K562 (cell line): ENCODE data around the gene COL4A6. TPM values are rescaled to one million over a fixed set of nuclear protein-coding genes. Genes with fewer than 3 reads are reported as not detected.

Experiments used
- ATAC-seq: fragments of 200-7000 bp; cut with Tn5 transposase; 3 replicates; pipeline ENCODE4 v1.9.1; 2020; ENCODE audit warnings: moderate library complexity
- BruUV-seq: library from RNA; stranded (reverse); fragments of 400-500 nt; replicated peaks from 2 replicates; lab custom pipeline; 2021; lab: Mats Ljungman, UMichigan
- CTCF ChIA-PET: fragments of 300-600 bp; formaldehyde crosslinking; extraction: SDS; loops from one replicate; lab custom pipeline; 2021; ENCODE audit warnings: low intra/inter-chr PET ratio; lab: Yijun Ruan, JAX
- POLR2A ChIA-PET: fragments of 300-600, 350-650 bp; sonication (Branson Sonifier 250); formaldehyde crosslinking; extraction: SDS; loops from one replicate; lab custom pipeline; 2021; ENCODE audit warnings: antibody characterized with exemption, inconsistent platforms; lab: Yijun Ruan, JAX
- DNase-seq, 4 experiments: peaks; one replicate each; pipeline versions ENCODE4 v3.0.0 to v3.0.0-alpha.2; 2011 to 2018; ENCODE audit warnings: low spot score in 3 of 4, mixed read lengths in 3 of 4; ENCODE audit errors: extremely low read depth in 1 of 4
- FAIRE-seq: peaks from 2 replicates; lab custom pipeline; 2011; peaks lifted over from hg19 to GRCh38; lab: Jason Lieb, UNC
- H2AFZ ChIP-seq: 2 replicates; pipeline ENCODE4 v1.6.0; 2011; ENCODE audit warnings: low read depth, low read length, control low read depth, inconsistent platforms
- H3K27ac ChIP-seq: fragments of 200-600 bp; 3 replicates; pipeline ENCODE4 v1.8.0; 2011; ENCODE audit warnings: low read depth, mild to moderate bottlenecking, control low read depth, inconsistent platforms, low read length, moderate library complexity, mixed read lengths; ENCODE audit errors: extremely low read depth
- H3K27me3 ChIP-seq, 2 experiments: fragments of 300-600 bp in 1 of 2; 2 replicates in 1 of 2; 3 replicates in 1 of 2; pipeline versions ENCODE4 v1.6.0 to v1.8.0; 2011; ENCODE audit warnings: inconsistent platforms in 2 of 2, low read length in 2 of 2, mild to moderate bottlenecking in 1 of 2, mixed read lengths in 1 of 2, moderate library complexity in 1 of 2; ENCODE audit not compliant: control insufficient read depth in 2 of 2, insufficient read depth in 2 of 2
- H3K36me3 ChIP-seq: fragments of 300-600 bp; 3 replicates; pipeline ENCODE4 v1.8.0; 2011; ENCODE audit warnings: mild to moderate bottlenecking, low read length, inconsistent platforms; ENCODE audit not compliant: control insufficient read depth, insufficient read depth
- H3K4me1 ChIP-seq, 2 experiments: fragments of 200-600 bp in 1 of 2; replicated peaks in 1 of 2; 2 replicates in 1 of 2; 3 replicates in 1 of 2; pipeline versions ENCODE4 v1.5.1 to v1.8.0; 2011; ENCODE audit warnings: inconsistent platforms in 2 of 2, low read length in 2 of 2, mild to moderate bottlenecking in 1 of 2, mixed read lengths in 1 of 2, moderate library complexity in 1 of 2; ENCODE audit not compliant: control insufficient read depth in 2 of 2, insufficient read depth in 2 of 2
- H3K4me2 ChIP-seq: 2 replicates; pipeline ENCODE4 v1.6.1; 2011; ENCODE audit warnings: low read length, control low read depth, inconsistent platforms, mixed read lengths; ENCODE audit not compliant: insufficient read depth
- H3K4me3 ChIP-seq: fragments of 200-600 bp; sonication (generic), shearing (Covaris generic); 2 replicates; pipeline ENCODE4 v1.5.1; 2016; ENCODE audit warnings: control low read depth, inconsistent platforms
- H3K79me2 ChIP-seq: fragments of 200-600 bp; 3 replicates; pipeline ENCODE4 v1.8.0; 2011; ENCODE audit warnings: low read length, inconsistent platforms; ENCODE audit not compliant: control insufficient read depth, insufficient read depth
- H3K9ac ChIP-seq, 2 experiments: 2 replicates each; pipeline versions ENCODE4 v1.6.0 to v1.6.1; 2011; ENCODE audit warnings: low read depth in 2 of 2, low read length in 2 of 2, control low read depth in 1 of 2, inconsistent platforms in 1 of 2, mild to moderate bottlenecking in 1 of 2, mixed read lengths in 1 of 2; ENCODE audit not compliant: insufficient read depth in 1 of 2
- H3K9me1 ChIP-seq: one replicate; pipeline ENCODE4 v1.6.0; 2011; ENCODE audit warnings: inconsistent platforms, mild to moderate bottlenecking, low read length, moderate library complexity; ENCODE audit not compliant: control insufficient read depth, insufficient read depth
- H3K9me3 ChIP-seq: replicated peaks from 2 replicates; pipeline ENCODE4 v1.5.1; 2011; ENCODE audit warnings: low read depth, low read length, inconsistent platforms; ENCODE audit not compliant: control insufficient read depth, insufficient read depth
- H4K20me1 ChIP-seq: replicated peaks from 2 replicates; pipeline ENCODE4 v1.6.1; 2011; ENCODE audit warnings: low read length, inconsistent platforms, mixed read lengths; ENCODE audit not compliant: control insufficient read depth, insufficient read depth
- ADNP ChIP-seq: fragments of 200-800 bp; sonication (Bioruptor generic); IDR thresholded peaks from 2 replicates; pipeline ENCODE4 v1.6.1; 2016; ENCODE audit warnings: missing genetic modification characterization, missing compliant biosample characterization
- ASH1L ChIP-seq: fragments of 450-650 bp; IDR thresholded peaks from 2 replicates; pipeline ENCODE4 v1.6.1; 2018; ENCODE audit warnings: borderline replicate concordance, mild to moderate bottlenecking, low read depth; ENCODE audit not compliant: partially characterized antibody
- COPS2 ChIP-seq: fragments of 450-650 bp; conservative IDR thresholded peaks from 2 replicates; pipeline ENCODE4 v1.6.1; 2016; ENCODE audit warnings: mild to moderate bottlenecking, moderate library complexity
- DMBX1 ChIP-seq: fragments of 250-450 bp; sonication (Bioruptor Pico); IDR thresholded peaks from 2 replicates; pipeline ENCODE4 v1.8.0; 2022; ENCODE audit warnings: inconsistent platforms, mild to moderate bottlenecking, moderate library complexity, borderline replicate concordance
- GABPB1 ChIP-seq: sonication (generic); formaldehyde crosslinking; IDR thresholded peaks from 2 replicates; pipeline ENCODE4 v1.8.0; 2022; ENCODE audit warnings: mild to moderate bottlenecking, missing genetic modification reagents
- KAT8 ChIP-seq: fragments of 450-650 bp; IDR thresholded peaks from 2 replicates; pipeline ENCODE4 v1.6.1; 2016; ENCODE audit warnings: low read depth, mild to moderate bottlenecking
- KLF16 ChIP-seq: IDR thresholded peaks from 2 replicates; pipeline ENCODE4 v1.6.1; 2016; ENCODE audit warnings: antibody characterized with exemption
- MXI1 ChIP-seq: IDR thresholded peaks from 2 replicates; pipeline ENCODE4 v1.6.1; 2011; ENCODE audit warnings: low read depth, mild to moderate bottlenecking, improper control_type of control experiment, low read length
- NCOA4 ChIP-seq: fragments of 450-650 bp; IDR thresholded peaks from 2 replicates; pipeline ENCODE4 v1.6.1; 2018; ENCODE audit warnings: mild to moderate bottlenecking; ENCODE audit not compliant: partially characterized antibody
- POU5F1 ChIP-seq: fragments of 150-350 bp; IDR thresholded peaks from 2 replicates; pipeline ENCODE4 v1.6.1; 2014; ENCODE audit warnings: borderline replicate concordance, low read length, low read depth, mild to moderate bottlenecking; ENCODE audit not compliant: partially characterized antibody
- RBFOX2 ChIP-seq: fragments of 200-400 bp; formaldehyde crosslinking; IDR thresholded peaks from 2 replicates; pipeline ENCODE4 v1.6.1; 2017; ENCODE audit warnings: low read depth, mild to moderate bottlenecking, low read length, moderate library complexity
- TCFL5 ChIP-seq: fragments of 250-450 bp; sonication (Bioruptor Pico); conservative IDR thresholded peaks from 2 replicates; pipeline ENCODE4 v1.6.1; 2021; ENCODE audit warnings: mild to moderate bottlenecking, moderate library complexity, matching md5 sums
- ZNF124 ChIP-seq: sonication (generic); formaldehyde crosslinking; IDR thresholded peaks from 2 replicates; pipeline ENCODE4 v1.8.1; 2022; ENCODE audit warnings: missing genetic modification reagents
- ZNF785 ChIP-seq: fragments of 250-450 bp; sonication (Bioruptor Pico); IDR thresholded peaks from 2 replicates; pipeline ENCODE4 v1.4.0; 2020; ENCODE audit warnings: mild to moderate bottlenecking
- WGBS: fragments of 100-300 bp; shearing (Covaris generic); methylation state at CpG from one replicate; pipeline ENCODE4 v1.1.6; 2016; ENCODE audit warnings: low coverage, mixed read lengths; ENCODE audit not compliant: insufficient coverage; ENCODE audit errors: missing lambda C conversion rate; 5-methylcytosine and 5-hydroxymethylcytosine counted together
- in situ Hi-C: fragments of 300-500 bp; cut with MboI; formaldehyde crosslinking; loops from 4 replicates; pipeline ENCODE4 v1.15.0; 2018; ENCODE audit warnings: inconsistent platforms, mixed read lengths
- intact Hi-C: fragments of 100-400 bp; cut with micrococcal nuclease; formaldehyde crosslinking; loops from 2 replicates; pipeline ENCODE4 v1.14.2; 2022
- polyA plus RNA-seq, 8 experiments: library from polyadenylated mRNA; depleted of rRNA in 4 of 8; stranded (reverse) in 5 of 8; unstranded in 3 of 8; fragments of >200 nt; fragmentation: Nextera tagmentation in 2 of 8; fragmentation: Illumina TruSeq in 1 of 8; extraction: Ambion mirVana in 2 of 8; extraction: Trizol in 1 of 8; gene quantifications; 2 replicates each; pipeline versions ENCODE4 v1.2.1 to v1.2.3, GENCODE V29; 2011 to 2014; ENCODE audit warnings: inconsistent platforms in 1 of 8, missing spikeins in 1 of 8
- total RNA-seq, 7 experiments: library from RNA; depleted of rRNA in 6 of 7; stranded (reverse); fragments of >200 nt in 6 of 7; fragmentation: Illumina TruSeq in 2 of 7; extraction: Trizol in 2 of 7; gene quantifications; 2 replicates each; pipeline versions ENCODE4 v1.2.1 to v1.2.3, GENCODE V29; 2011 to 2021; ENCODE audit warnings: low replicate concordance in 1 of 7

Gene COL4A6
- total and polyA plus RNA-seq, 9 of the 15 experiments (the other 6 are each of a cell fraction or from before 2014, with no cell fraction given), result 0.02 to 0.05 TPM; not detected in 7

DNA sequence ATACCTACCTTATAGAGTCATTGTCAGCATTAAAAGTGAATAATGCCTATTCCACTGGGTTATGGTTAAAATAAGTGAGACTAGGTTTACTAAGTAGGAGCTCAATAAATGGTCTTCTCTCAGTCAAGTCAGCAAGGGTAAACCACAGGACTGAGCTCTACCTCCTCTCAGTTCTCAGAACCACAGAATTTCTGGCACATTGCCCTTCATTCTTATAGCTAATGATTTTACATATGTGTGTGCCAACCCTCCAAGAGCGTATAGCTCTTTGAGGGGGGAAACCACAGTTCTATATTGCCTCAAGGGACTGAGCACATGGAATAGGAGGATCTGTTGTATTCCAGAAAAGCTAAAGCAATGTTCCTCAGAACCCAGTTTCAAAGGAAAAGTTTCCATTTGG is 221.8 kb downstream of the COL4A6 start:
- no peak overlapping the region for H3K9ac ChIP-seq
- POLR2A ChIA-PET, result no interaction called here
- no TSS peak for BruUV-seq
- peaks cover 0 to 5% of the 10 kb centered on the region in 2 experiments; a peak in 2 of 5 replicates for H3K4me1 ChIP-seq
- CTCF ChIA-PET, result no interaction called here
- ATAC-seq (no peak), FAIRE-seq (no peak), DNase-seq (no peak)
- H3K36me3 ChIP-seq, result no peaks in the 10 kb centered on the region
- no peaks in the 10 kb centered on the region; a peak in 1 of 5 replicates for H3K27me3 ChIP-seq
- WGBS, result 15% methylated on average over 1 of the region's 1 CpG
- in situ Hi-C loops (no loop called here), intact Hi-C loops (no loop called here)
- H4K20me1 ChIP-seq, result no peaks in the 10 kb centered on the region
- no peaks in the 10 kb centered on the region for H3K9me1 ChIP-seq
- H3K27ac ChIP-seq, result no peak overlapping the region
- H3K79me2 ChIP-seq, result no peaks in the 10 kb centered on the region
- no peak overlapping the region for H2AFZ ChIP-seq
- H3K9me3 ChIP-seq, result no peaks in the 10 kb centered on the region
- no peak overlapping the region for H3K4me2 ChIP-seq
- no peak for TF ChIP-seq POU5F1
- TF ChIP-seq DMBX1, result no peak
- no peak for TF ChIP-seq KAT8
- TF ChIP-seq ASH1L, result no peak
- no peak for TF ChIP-seq RBFOX2
- no peak for TF ChIP-seq KLF16
- no peak for TF ChIP-seq NCOA4
- TF ChIP-seq MXI1, result no peak
- TF ChIP-seq ZNF124, result no peak
- no peak for TF ChIP-seq GABPB1
- TF ChIP-seq ADNP (tag), result no peak
- no peak for TF ChIP-seq TCFL5 (CRISPR knock-in tag)
- TF ChIP-seq ZNF785 (CRISPR knock-in tag), result no peak
- TF ChIP-seq COPS2, result no peak
- no peak overlapping the region for H3K4me3 ChIP-seq
